K562 (cell line): ENCODE measurements around the gene TEX52. TPM values are rescaled to one million over a fixed set of nuclear protein-coding genes. Genes with fewer than 3 reads are reported as not detected.

Experiments used
- ATAC-seq: fragments of 200-7000 bp; cut with Tn5 transposase; 3 replicates; pipeline ENCODE4 v1.9.1; 2020; ENCODE audit warnings: moderate library complexity
- BruUV-seq: library from RNA; stranded (reverse); fragments of 400-500 nt; replicated peaks from 2 replicates; lab custom pipeline; 2021; lab: Mats Ljungman, UMichigan
- CTCF ChIA-PET: fragments of 300-600 bp; formaldehyde crosslinking; extraction: SDS; loops from one replicate; lab custom pipeline; 2021; ENCODE audit warnings: low intra/inter-chr PET ratio; lab: Yijun Ruan, JAX
- POLR2A ChIA-PET: fragments of 300-600, 350-650 bp; sonication (Branson Sonifier 250); formaldehyde crosslinking; extraction: SDS; loops from one replicate; lab custom pipeline; 2021; ENCODE audit warnings: antibody characterized with exemption, inconsistent platforms; lab: Yijun Ruan, JAX
- DNase-seq, 4 experiments: peaks; one replicate each; pipeline versions ENCODE4 v3.0.0 to v3.0.0-alpha.2; 2011 to 2018; ENCODE audit warnings: low spot score in 3 of 4, mixed read lengths in 3 of 4; ENCODE audit errors: extremely low read depth in 1 of 4
- FAIRE-seq: peaks from 2 replicates; lab custom pipeline; 2011; peaks lifted over from hg19 to GRCh38; lab: Jason Lieb, UNC
- H2AFZ ChIP-seq: 2 replicates; pipeline ENCODE4 v1.6.0; 2011; ENCODE audit warnings: low read depth, low read length, control low read depth, inconsistent platforms
- H3K27ac ChIP-seq: fragments of 200-600 bp; 3 replicates; pipeline ENCODE4 v1.8.0; 2011; ENCODE audit warnings: low read depth, mild to moderate bottlenecking, control low read depth, inconsistent platforms, low read length, moderate library complexity, mixed read lengths; ENCODE audit errors: extremely low read depth
- H3K27me3 ChIP-seq, 2 experiments: fragments of 300-600 bp in 1 of 2; 2 replicates in 1 of 2; 3 replicates in 1 of 2; pipeline versions ENCODE4 v1.6.0 to v1.8.0; 2011; ENCODE audit warnings: inconsistent platforms in 2 of 2, low read length in 2 of 2, mild to moderate bottlenecking in 1 of 2, mixed read lengths in 1 of 2, moderate library complexity in 1 of 2; ENCODE audit not compliant: control insufficient read depth in 2 of 2, insufficient read depth in 2 of 2
- H3K36me3 ChIP-seq: fragments of 300-600 bp; 3 replicates; pipeline ENCODE4 v1.8.0; 2011; ENCODE audit warnings: mild to moderate bottlenecking, low read length, inconsistent platforms; ENCODE audit not compliant: control insufficient read depth, insufficient read depth
- H3K4me1 ChIP-seq, 2 experiments: fragments of 200-600 bp in 1 of 2; replicated peaks in 1 of 2; 2 replicates in 1 of 2; 3 replicates in 1 of 2; pipeline versions ENCODE4 v1.5.1 to v1.8.0; 2011; ENCODE audit warnings: inconsistent platforms in 2 of 2, low read length in 2 of 2, mild to moderate bottlenecking in 1 of 2, mixed read lengths in 1 of 2, moderate library complexity in 1 of 2; ENCODE audit not compliant: control insufficient read depth in 2 of 2, insufficient read depth in 2 of 2
- H3K4me2 ChIP-seq: 2 replicates; pipeline ENCODE4 v1.6.1; 2011; ENCODE audit warnings: low read length, control low read depth, inconsistent platforms, mixed read lengths; ENCODE audit not compliant: insufficient read depth
- H3K4me3 ChIP-seq: fragments of 200-600 bp; sonication (generic), shearing (Covaris generic); 2 replicates; pipeline ENCODE4 v1.5.1; 2016; ENCODE audit warnings: control low read depth, inconsistent platforms
- H3K79me2 ChIP-seq: fragments of 200-600 bp; 3 replicates; pipeline ENCODE4 v1.8.0; 2011; ENCODE audit warnings: low read length, inconsistent platforms; ENCODE audit not compliant: control insufficient read depth, insufficient read depth
- H3K9ac ChIP-seq, 2 experiments: 2 replicates each; pipeline versions ENCODE4 v1.6.0 to v1.6.1; 2011; ENCODE audit warnings: low read depth in 2 of 2, low read length in 2 of 2, control low read depth in 1 of 2, inconsistent platforms in 1 of 2, mild to moderate bottlenecking in 1 of 2, mixed read lengths in 1 of 2; ENCODE audit not compliant: insufficient read depth in 1 of 2
- H3K9me1 ChIP-seq: one replicate; pipeline ENCODE4 v1.6.0; 2011; ENCODE audit warnings: inconsistent platforms, mild to moderate bottlenecking, low read length, moderate library complexity; ENCODE audit not compliant: control insufficient read depth, insufficient read depth
- H3K9me3 ChIP-seq: replicated peaks from 2 replicates; pipeline ENCODE4 v1.5.1; 2011; ENCODE audit warnings: low read depth, low read length, inconsistent platforms; ENCODE audit not compliant: control insufficient read depth, insufficient read depth
- H4K20me1 ChIP-seq: replicated peaks from 2 replicates; pipeline ENCODE4 v1.6.1; 2011; ENCODE audit warnings: low read length, inconsistent platforms, mixed read lengths; ENCODE audit not compliant: control insufficient read depth, insufficient read depth
- DACH1 ChIP-seq: fragments of 450-650 bp; IDR thresholded peaks from 2 replicates; pipeline ENCODE4 v1.6.1; 2018; ENCODE audit not compliant: partially characterized antibody
- DMBX1 ChIP-seq: fragments of 250-450 bp; sonication (Bioruptor Pico); IDR thresholded peaks from 2 replicates; pipeline ENCODE4 v1.8.0; 2022; ENCODE audit warnings: inconsistent platforms, mild to moderate bottlenecking, moderate library complexity, borderline replicate concordance
- MEF2D ChIP-seq: conservative IDR thresholded peaks from 2 replicates; pipeline ENCODE4 v1.6.1; 2016; ENCODE audit warnings: low read depth, missing genetic modification characterization, missing compliant biosample characterization
- NR1H2 ChIP-seq: sonication (generic); formaldehyde crosslinking; IDR thresholded peaks from 2 replicates; pipeline ENCODE4 v1.4.0; 2020; ENCODE audit warnings: mild to moderate bottlenecking, missing genetic modification reagents
- PHB2 ChIP-seq: fragments of 450-650 bp; IDR thresholded peaks from 2 replicates; pipeline ENCODE4 v1.6.1; 2017; ENCODE audit warnings: low read depth
- POLR2AphosphoS5 ChIP-seq: IDR thresholded peaks from 2 replicates; pipeline ENCODE4 v1.6.1; 2011; ENCODE audit warnings: mild to moderate bottlenecking, low read depth, low read length, moderate library complexity; ENCODE audit not compliant: control insufficient read depth, insufficient read depth
- RBM17 ChIP-seq: fragments of 200-400 bp; formaldehyde crosslinking; IDR thresholded peaks from 2 replicates; pipeline ENCODE4 v1.6.1; 2017; ENCODE audit warnings: low read depth, mild to moderate bottlenecking, low read length, borderline replicate concordance
- RNF2 ChIP-seq: sonication (generic); IDR thresholded peaks from 2 replicates; pipeline ENCODE4 v1.6.1; 2016
- ZFP36 ChIP-seq: fragments of 150-350 bp; IDR thresholded peaks from 2 replicates; pipeline ENCODE4 v1.6.1; 2018; ENCODE audit warnings: low read length, low read depth; ENCODE audit not compliant: partially characterized antibody
- ZNF584 ChIP-seq: fragments of 200-800 bp; sonication (Bioruptor generic); IDR thresholded peaks from 2 replicates; pipeline ENCODE4 v1.6.1; 2016; ENCODE audit warnings: low read depth, mild to moderate bottlenecking, missing genetic modification characterization, missing compliant biosample characterization
- WGBS: fragments of 100-300 bp; shearing (Covaris generic); methylation state at CpG from one replicate; pipeline ENCODE4 v1.1.6; 2016; ENCODE audit warnings: low coverage, mixed read lengths; ENCODE audit not compliant: insufficient coverage; ENCODE audit errors: missing lambda C conversion rate; 5-methylcytosine and 5-hydroxymethylcytosine counted together
- in situ Hi-C: fragments of 300-500 bp; cut with MboI; formaldehyde crosslinking; loops from 4 replicates; pipeline ENCODE4 v1.15.0; 2018; ENCODE audit warnings: inconsistent platforms, mixed read lengths
- intact Hi-C: fragments of 100-400 bp; cut with micrococcal nuclease; formaldehyde crosslinking; loops from 2 replicates; pipeline ENCODE4 v1.14.2; 2022
- polyA plus RNA-seq, 8 experiments: library from polyadenylated mRNA; depleted of rRNA in 4 of 8; stranded (reverse) in 5 of 8; unstranded in 3 of 8; fragments of >200 nt; fragmentation: Nextera tagmentation in 2 of 8; fragmentation: Illumina TruSeq in 1 of 8; extraction: Ambion mirVana in 2 of 8; extraction: Trizol in 1 of 8; gene quantifications; 2 replicates each; pipeline versions ENCODE4 v1.2.1 to v1.2.3, GENCODE V29; 2011 to 2014; ENCODE audit warnings: inconsistent platforms in 1 of 8, missing spikeins in 1 of 8
- total RNA-seq, 7 experiments: library from RNA; depleted of rRNA in 6 of 7; stranded (reverse); fragments of >200 nt in 6 of 7; fragmentation: Illumina TruSeq in 2 of 7; extraction: Trizol in 2 of 7; gene quantifications; 2 replicates each; pipeline versions ENCODE4 v1.2.1 to v1.2.3, GENCODE V29; 2011 to 2021; ENCODE audit warnings: low replicate concordance in 1 of 7
- TF ChIP-seq, protein P1 (sequence below), 2 experiments: fragments of 450-650 bp in 1 of 2; sonication (generic) in 1 of 2; formaldehyde crosslinking; conservative IDR thresholded peaks; 2 replicates each; pipeline versions ENCODE4 v1.4.0 to v1.8.1; 2020 to 2022; ENCODE audit warnings: mild to moderate bottlenecking in 1 of 2, missing genetic modification reagents in 1 of 2
- TF ChIP-seq, protein P2 (sequence below): fragments of 250-450 bp; sonication (Bioruptor Pico); IDR thresholded peaks from 2 replicates; pipeline ENCODE4 v1.5.0; 2021; ENCODE audit warnings: mild to moderate bottlenecking, borderline replicate concordance
- TF ChIP-seq, protein P3 (sequence below): fragments of 250-450 bp; sonication (Bioruptor Pico); IDR thresholded peaks from 2 replicates; pipeline ENCODE4 v1.8.0; 2022; ENCODE audit warnings: inconsistent platforms, mild to moderate bottlenecking, moderate library complexity, borderline replicate concordance

Gene TEX52
- total and polyA plus RNA-seq, 9 of the 15 experiments (the other 6 are each of a cell fraction or from before 2014, with no cell fraction given): not detected

DNA sequence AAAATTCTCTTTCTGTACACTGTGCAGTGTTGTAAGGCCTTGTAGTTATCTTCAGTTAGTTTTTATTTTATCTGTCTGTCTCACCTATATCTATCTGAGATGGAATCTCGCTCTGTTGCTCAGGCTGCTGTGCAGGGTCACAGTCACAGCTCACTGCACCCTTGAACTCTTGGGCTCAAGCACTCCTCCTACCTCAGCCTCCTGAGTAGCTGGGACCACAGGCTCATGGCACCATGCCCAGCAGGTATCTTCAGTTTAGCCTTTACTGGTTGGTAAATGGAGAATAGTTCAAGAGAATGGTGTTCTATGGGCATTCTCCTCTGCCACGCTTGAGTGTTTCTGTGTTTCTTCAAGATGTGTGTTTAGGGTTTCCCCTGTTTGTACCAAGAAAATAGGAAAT is 47.4 kb upstream of the TEX52 start:
- no peaks in the 10 kb centered on the region for H3K36me3 ChIP-seq
- FAIRE-seq (no peak), ATAC-seq (no peak), DNase-seq (no peak)
- peaks cover 0 to 5% of the 10 kb centered on the region in 2 experiments; a peak in 2 of 5 replicates for H3K4me1 ChIP-seq
- no peak overlapping the region for H3K9ac ChIP-seq
- intact Hi-C loops (no loop called here), in situ Hi-C loops (no loop called here)
- no peak overlapping the region for H3K27ac ChIP-seq
- WGBS: 71% methylated on average over 2 of the region's 2 CpGs
- CTCF ChIA-PET: no interaction called here
- H3K9me1 ChIP-seq: no peaks in the 10 kb centered on the region
- no peaks in the 10 kb centered on the region for H4K20me1 ChIP-seq
- no peaks in the 10 kb centered on the region for H3K79me2 ChIP-seq
- no peak overlapping the region for H3K4me3 ChIP-seq
- no peaks in the 10 kb centered on the region for H3K27me3 ChIP-seq
- TF ChIP-seq, protein P1, sequence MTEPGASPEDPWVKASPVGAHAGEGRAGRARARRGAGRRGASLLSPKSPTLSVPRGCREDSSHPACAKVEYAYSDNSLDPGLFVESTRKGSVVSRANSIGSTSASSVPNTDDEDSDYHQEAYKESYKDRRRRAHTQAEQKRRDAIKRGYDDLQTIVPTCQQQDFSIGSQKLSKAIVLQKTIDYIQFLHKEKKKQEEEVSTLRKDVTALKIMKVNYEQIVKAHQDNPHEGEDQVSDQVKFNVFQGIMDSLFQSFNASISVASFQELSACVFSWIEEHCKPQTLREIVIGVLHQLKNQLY (CRISPR knock-in tag; conservative IDR thresholded peaks at IDR 0.05): no peak
- TF ChIP-seq, protein P2, sequence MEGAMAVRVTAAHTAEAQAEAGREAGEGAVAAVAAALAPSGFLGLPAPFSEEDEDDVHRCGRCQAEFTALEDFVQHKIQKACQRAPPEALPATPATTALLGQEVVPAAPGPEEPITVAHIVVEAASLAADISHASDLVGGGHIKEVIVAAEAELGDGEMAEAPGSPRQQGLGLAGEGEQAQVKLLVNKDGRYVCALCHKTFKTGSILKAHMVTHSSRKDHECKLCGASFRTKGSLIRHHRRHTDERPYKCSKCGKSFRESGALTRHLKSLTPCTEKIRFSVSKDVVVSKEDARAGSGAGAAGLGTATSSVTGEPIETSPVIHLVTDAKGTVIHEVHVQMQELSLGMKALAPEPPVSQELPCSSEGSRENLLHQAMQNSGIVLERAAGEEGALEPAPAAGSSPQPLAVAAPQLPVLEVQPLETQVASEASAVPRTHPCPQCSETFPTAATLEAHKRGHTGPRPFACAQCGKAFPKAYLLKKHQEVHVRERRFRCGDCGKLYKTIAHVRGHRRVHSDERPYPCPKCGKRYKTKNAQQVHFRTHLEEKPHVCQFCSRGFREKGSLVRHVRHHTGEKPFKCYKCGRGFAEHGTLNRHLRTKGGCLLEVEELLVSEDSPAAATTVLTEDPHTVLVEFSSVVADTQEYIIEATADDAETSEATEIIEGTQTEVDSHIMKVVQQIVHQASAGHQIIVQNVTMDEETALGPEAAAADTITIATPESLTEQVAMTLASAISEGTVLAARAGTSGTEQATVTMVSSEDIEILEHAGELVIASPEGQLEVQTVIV (CRISPR knock-in tag): no peak
- TF ChIP-seq POLR2AphosphoS5 (no peak), PHB2 (no peak), RNF2 (no peak), ZFP36 (no peak), ZNF584 (CRISPR knock-in tag) (no peak), DACH1 (no peak), DMBX1 (no peak), NR1H2 (no peak), RBM17 (no peak), MEF2D (no peak)
- TF ChIP-seq, protein P3, sequence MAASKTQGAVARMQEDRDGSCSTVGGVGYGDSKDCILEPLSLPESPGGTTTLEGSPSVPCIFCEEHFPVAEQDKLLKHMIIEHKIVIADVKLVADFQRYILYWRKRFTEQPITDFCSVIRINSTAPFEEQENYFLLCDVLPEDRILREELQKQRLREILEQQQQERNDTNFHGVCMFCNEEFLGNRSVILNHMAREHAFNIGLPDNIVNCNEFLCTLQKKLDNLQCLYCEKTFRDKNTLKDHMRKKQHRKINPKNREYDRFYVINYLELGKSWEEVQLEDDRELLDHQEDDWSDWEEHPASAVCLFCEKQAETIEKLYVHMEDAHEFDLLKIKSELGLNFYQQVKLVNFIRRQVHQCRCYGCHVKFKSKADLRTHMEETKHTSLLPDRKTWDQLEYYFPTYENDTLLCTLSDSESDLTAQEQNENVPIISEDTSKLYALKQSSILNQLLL (CRISPR knock-in tag): no peak
- H3K4me2 ChIP-seq: no peak overlapping the region
- POLR2A ChIA-PET: no interaction called here
- H2AFZ ChIP-seq: no peak overlapping the region
- no peaks in the 10 kb centered on the region for H3K9me3 ChIP-seq
- BruUV-seq: no TSS peak
